ENCODE results near the gene CGREF1. TPM values are rescaled to one million over a fixed set of nuclear protein-coding genes. Genes with fewer than 3 reads are reported as not detected.
A peak's percentile ranks its signal among the peaks of the same experiment; 100 is the strongest.

Gene CGREF1
- total RNA-seq, 1 donor from 2014 or later = 18.3 TPM

- FAIRE-seq (no peak), DNase-seq (ENCODE audit: low spot score in 2 of 2) (no peak)
Observed at GRCh38 chr2:27054721-27055120, 64.2 kb downstream of the CGREF1 start.

DNA sequence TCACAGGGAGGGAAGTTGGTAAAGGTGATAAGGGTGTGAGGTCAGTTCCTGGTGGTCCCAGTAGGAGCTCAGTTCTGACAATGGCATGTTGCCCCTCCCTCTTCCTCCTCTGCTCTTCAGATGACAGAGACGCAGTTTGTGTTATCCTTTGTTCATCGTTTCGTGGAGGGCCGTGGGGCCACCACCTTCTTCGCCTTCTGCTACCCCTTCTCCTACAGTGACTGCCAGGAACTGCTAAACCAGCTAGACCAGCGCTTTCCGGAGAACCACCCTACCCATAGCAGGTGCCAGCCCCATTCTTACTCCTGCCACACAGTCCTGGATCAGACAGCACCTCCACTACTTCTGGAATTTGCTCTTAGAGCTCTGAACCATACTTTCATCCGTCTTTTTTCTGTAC, 65.2 kb downstream of the CGREF1 start:
- DNase-seq (ENCODE audit: low spot score in 2 of 2) (no peak), FAIRE-seq (no peak)

GRCh38 chr2:27053321-27053720, 65.6 kb downstream of the CGREF1 start:
- DNase-seq (ENCODE audit: low spot score in 2 of 2) = no peak
- no peak for FAIRE-seq

DNA sequence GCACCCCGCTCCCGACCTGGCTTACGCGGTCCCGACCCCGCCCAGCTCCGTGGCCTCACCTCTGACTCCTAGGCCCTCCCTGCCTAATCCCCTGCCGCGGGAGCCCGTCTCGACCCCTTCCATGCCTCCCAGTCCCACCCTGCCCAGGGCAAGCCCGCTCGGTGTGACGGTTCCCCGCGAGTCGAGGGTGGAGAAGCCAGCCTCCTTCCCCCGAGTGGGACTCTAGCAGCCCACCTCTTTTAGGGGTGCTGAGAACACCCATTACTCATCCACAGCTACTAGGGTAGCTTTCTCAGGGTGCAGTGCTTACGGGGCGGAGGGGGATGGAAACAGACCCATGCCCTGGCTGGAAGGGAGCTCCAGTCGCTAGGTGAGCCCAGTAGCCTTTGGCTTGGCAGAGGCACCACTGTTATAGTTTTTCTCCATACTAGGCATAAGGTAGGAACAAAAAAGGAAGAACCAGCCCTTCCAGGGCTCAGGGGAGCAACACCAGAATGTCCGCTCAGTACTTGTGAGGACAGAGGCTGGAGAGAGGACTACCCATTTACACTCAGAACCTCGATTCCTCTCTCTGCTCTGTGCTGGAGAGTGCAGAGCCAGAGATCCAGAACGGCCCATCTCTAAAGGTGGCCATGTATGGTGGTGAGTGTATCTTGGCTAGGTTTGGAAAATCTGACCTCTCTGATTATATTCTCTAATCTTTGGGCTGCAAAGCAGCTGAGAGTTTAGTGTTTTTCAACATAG, 66.9 kb downstream of the CGREF1 start:
- FAIRE-seq = no peak
- peak in 1 of 2 donors; percentile 40 for DNase-seq (ENCODE audit: low spot score in 2 of 2)

GRCh38 chr2:27050996-27051901, 67.7 kb downstream of the CGREF1 start, which contains the start of gene AGBL5:
Gene AGBL5, plus strand, starts transcription at chr2:27051668. Its CDS starts 1,291 bp downstream, at chr2:27052959.
- FAIRE-seq = no peak
- DNase-seq (ENCODE audit: low spot score in 2 of 2) = peak; percentile 93 to 95

Other genes with a start within 250 kb of the CGREF1 start
- gene MAPRE3, start 148.5 kb downstream of the CGREF1 start, total RNA-seq = 13.9 TPM
- 7.7 TPM for gene TMEM214, start 86.2 kb downstream of the CGREF1 start, total RNA-seq
- gene AGBL5, start 67.5 kb downstream of the CGREF1 start, total RNA-seq = 13.5 TPM
- 163 TPM for gene OST4, start 47.5 kb downstream of the CGREF1 start, total RNA-seq
- 4.1 TPM for gene EMILIN1, start 40.5 kb downstream of the CGREF1 start, total RNA-seq
- 4.9 TPM for gene KHK, start 32.4 kb downstream of the CGREF1 start, total RNA-seq
- gene ABHD1, start 4.7 kb upstream of the CGREF1 start, total RNA-seq = 0.41 TPM
- gene PREB, start 15.5 kb upstream of the CGREF1 start, total RNA-seq = 20.8 TPM
- not detected for gene PRR30, start 20.3 kb upstream of the CGREF1 start, total RNA-seq
- not detected for gene TCF23, start 29.9 kb upstream of the CGREF1 start, total RNA-seq
- 37.5 TPM for gene ATRAID, start 92.9 kb upstream of the CGREF1 start, total RNA-seq
- 17.1 TPM for gene SLC5A6, start 93.1 kb upstream of the CGREF1 start, total RNA-seq
- gene CAD, start 98.2 kb upstream of the CGREF1 start, total RNA-seq = 13.9 TPM
- gene SLC30A3, start 143.9 kb upstream of the CGREF1 start, total RNA-seq = 0.82 TPM
- gene DNAJC5G, start 156.3 kb upstream of the CGREF1 start, total RNA-seq = not detected
- not detected for gene TRIM54, start 163.3 kb upstream of the CGREF1 start, total RNA-seq
- gene UCN, start 189.3 kb upstream of the CGREF1 start, total RNA-seq = 1.2 TPM
- 41.6 TPM for gene MPV17, start 204.0 kb upstream of the CGREF1 start, total RNA-seq
- gene GTF3C2, start 237.6 kb upstream of the CGREF1 start, total RNA-seq = 37.5 TPM